A673 (cell line): ENCODE measurements around the gene CHP2. TPM values are rescaled to one million over a fixed set of nuclear protein-coding genes. Genes with fewer than 3 reads are reported as not detected.

Source experiments
- BruUV-seq: library from RNA; stranded (reverse); fragments of 400-500 nt; replicated peaks from 2 replicates; lab custom pipeline; 2021; lab: Mats Ljungman, UMichigan
- CTCF ChIA-PET: fragments of 300-600 bp; sonication (Branson Sonifier 250); formaldehyde crosslinking; loops from one replicate; lab custom pipeline; 2022; ENCODE audit warnings: antibody characterized with exemption; lab: Charles Lee
- POLR2A ChIA-PET: fragments of 300-600 bp; sonication (Branson Sonifier 250); formaldehyde crosslinking; loops from one replicate; lab custom pipeline; 2022; ENCODE audit warnings: antibody characterized with exemption; ENCODE audit not compliant: low non-redundant PET; lab: Charles Lee
- DNase-seq: peaks from one replicate; pipeline ENCODE4 v3.0.0-alpha.2; 2015; ENCODE audit warnings: low spot score
- H3K27ac ChIP-seq: fragments of 200-600 bp; sonication (generic); 2 replicates; pipeline ENCODE4 v1.5.1; 2016; ENCODE audit warnings: mixed run types, low read depth, mild to moderate bottlenecking, mixed read lengths, antibody characterized with exemption, low read length; ENCODE audit not compliant: poor library complexity, severe bottlenecking
- H3K27me3 ChIP-seq: fragments of 200-600 bp; sonication (generic); replicated peaks from 2 replicates; pipeline ENCODE4 v1.6.1; 2017; ENCODE audit warnings: mixed run types, low read depth, mild to moderate bottlenecking, mixed read lengths, antibody characterized with exemption, low read length; ENCODE audit not compliant: insufficient read depth, poor library complexity
- H3K36me3 ChIP-seq: fragments of 200-600 bp; sonication (generic); 2 replicates; pipeline ENCODE4 v1.6.1; 2016; ENCODE audit warnings: mixed run types, mild to moderate bottlenecking, mixed read lengths, antibody characterized with exemption, low read length; ENCODE audit not compliant: insufficient read depth, poor library complexity, severe bottlenecking
- H3K4me1 ChIP-seq: fragments of 200-600 bp; sonication (generic); 2 replicates; pipeline ENCODE4 v1.6.1; 2017; ENCODE audit warnings: mixed run types, mild to moderate bottlenecking, mixed read lengths, antibody characterized with exemption, low read length; ENCODE audit not compliant: insufficient read depth, poor library complexity, severe bottlenecking
- H3K4me3 ChIP-seq: fragments of 200-600 bp; sonication (generic); 2 replicates; pipeline ENCODE4 v1.5.1; 2016; ENCODE audit warnings: low read depth, mixed run types, mild to moderate bottlenecking, mixed read lengths, low read length; ENCODE audit not compliant: poor library complexity, severe bottlenecking
- H3K9me3 ChIP-seq: fragments of 200-600 bp; sonication (generic); 2 replicates; pipeline ENCODE4 v1.6.1; 2016; ENCODE audit warnings: mixed run types, low read depth, mild to moderate bottlenecking, mixed read lengths, antibody characterized with exemption, low read length; ENCODE audit not compliant: poor library complexity, severe bottlenecking
- CTCF ChIP-seq: fragments of 300-800, 200-600 bp; sonication (generic); conservative IDR thresholded peaks from 2 replicates; pipeline ENCODE4 v1.5.1; 2017; ENCODE audit warnings: low read depth, mild to moderate bottlenecking, antibody characterized with exemption, low read length, moderate library complexity, mixed read lengths
- EZH2 ChIP-seq: fragments of 200-600 bp; sonication (generic); IDR thresholded peaks from 2 replicates; pipeline ENCODE4 v1.6.1; 2017; ENCODE audit warnings: borderline replicate concordance, low read depth, mild to moderate bottlenecking, mixed read lengths, antibody characterized with exemption, low read length; ENCODE audit not compliant: poor library complexity, severe bottlenecking
- intact Hi-C: fragments of 100-400 bp; cut with micrococcal nuclease; formaldehyde crosslinking; loops from one replicate; pipeline ENCODE4 v1.10.0; 2022; ENCODE audit not compliant: unreplicated experiment
- total RNA-seq: library from RNA; stranded (reverse); gene quantifications from 2 replicates; pipeline ENCODE4 v1.2.3, GENCODE V29; 2021

Gene CHP2
- total RNA-seq, 1 experiment from 2014 or later: 0.99 TPM

GRCh38 chr16:23709536-23709935 is 45.3 kb upstream of the CHP2 start:
- Histone ChIP-seq H3K9me3 (peaks cover 4% of the 10 kb centered on the region), H3K4me3 (no peak overlapping the region), H3K27me3 (peaks cover 7% of the 10 kb centered on the region), H3K27ac (no peak overlapping the region), H3K4me1 (no peaks in the 10 kb centered on the region), H3K36me3 (no peaks in the 10 kb centered on the region)
- DNase-seq: no peak
- POLR2A ChIA-PET: no interaction called here
- TF ChIP-seq CTCF (no peak), EZH2 (no peak)
- intact Hi-C loops: no loop called here
- no TSS peak for BruUV-seq
- CTCF ChIA-PET: no interaction called here

- intact Hi-C loops: no loop called here
- no peak for TF ChIP-seq CTCF
- H3K9me3 ChIP-seq: peaks cover 4% of the 10 kb centered on the region
- H3K4me1 ChIP-seq: no peaks in the 10 kb centered on the region
- H3K27ac ChIP-seq: no peak overlapping the region
- CTCF ChIA-PET: no interaction called here
- H3K36me3 ChIP-seq: no peaks in the 10 kb centered on the region
- DNase-seq: no peak
- POLR2A ChIA-PET: no interaction called here
- H3K27me3 ChIP-seq: peaks cover 7% of the 10 kb centered on the region
- no peak overlapping the region for H3K4me3 ChIP-seq
- BruUV-seq: no TSS peak
Measured at GRCh38 chr16:23710008-23710407, 44.8 kb upstream of the CHP2 start.

GRCh38 chr16:23710504-23710903 is 44.3 kb upstream of the CHP2 start:
- intact Hi-C loops: no loop called here
- CTCF ChIA-PET: no interaction called here
- DNase-seq: no peak
- peaks cover 7% of the 10 kb centered on the region for H3K27me3 ChIP-seq
- no peaks in the 10 kb centered on the region for H3K36me3 ChIP-seq
- peaks cover 4% of the 10 kb centered on the region for H3K9me3 ChIP-seq
- H3K4me3 ChIP-seq: no peak overlapping the region
- H3K4me1 ChIP-seq: no peaks in the 10 kb centered on the region
- H3K27ac ChIP-seq: no peak overlapping the region
- POLR2A ChIA-PET: no interaction called here
- BruUV-seq: no TSS peak
- TF ChIP-seq EZH2: no peak
- TF ChIP-seq CTCF: no peak
